OCI-LY1 (cell line): ENCODE data around the gene AHCYL1.
A peak's percentile ranks its signal among the peaks of the same experiment; 100 is the strongest.

ENCODE experiments used
- H2AFZ ChIP-seq: fragments of 200-600 bp; sonication (generic), shearing (Covaris generic); 2 replicates; pipeline ENCODE4 v1.6.0; 2014; ENCODE audit warnings: antibody characterized with exemption, mild to moderate bottlenecking, low read length
- H3F3A ChIP-seq: fragments of 200-600 bp; sonication (generic), shearing (Covaris generic); 2 replicates; pipeline ENCODE4 v1.6.0; 2014; ENCODE audit warnings: mild to moderate bottlenecking, antibody characterized with exemption, low read length, moderate library complexity; ENCODE audit not compliant: insufficient read depth
- H3K27ac ChIP-seq: fragments of 200-600 bp; sonication (generic); 2 replicates; pipeline ENCODE4 v1.5.1; 2014; ENCODE audit warnings: low read length, mixed run types, mild to moderate bottlenecking, low read depth; ENCODE audit not compliant: poor library complexity, severe bottlenecking
- H3K27me3 ChIP-seq: fragments of 200-600 bp; sonication (generic); 2 replicates; pipeline ENCODE4 v1.6.0; 2014; ENCODE audit warnings: antibody characterized with exemption, mild to moderate bottlenecking, low read length, moderate library complexity; ENCODE audit not compliant: insufficient read depth
- H3K36me3 ChIP-seq: fragments of 200-600 bp; sonication (generic); 2 replicates; pipeline ENCODE4 v1.6.1; 2014; ENCODE audit warnings: mild to moderate bottlenecking, antibody characterized with exemption, low read length, moderate library complexity, mixed read lengths; ENCODE audit not compliant: insufficient read depth
- H3K4me1 ChIP-seq: fragments of 200-600 bp; sonication (generic); 2 replicates; pipeline ENCODE4 v1.5.1; 2014; ENCODE audit warnings: mild to moderate bottlenecking, low read length, moderate library complexity; ENCODE audit not compliant: insufficient read depth, severe bottlenecking
- H3K4me2 ChIP-seq: fragments of 200-600 bp; sonication (generic), shearing (Covaris generic); 2 replicates; pipeline ENCODE4 v1.6.1; 2014; ENCODE audit warnings: low read length
- H3K4me3 ChIP-seq: fragments of 200-600 bp; sonication (generic); 2 replicates; pipeline ENCODE4 v1.5.1; 2014; ENCODE audit warnings: low read length, low read depth, mild to moderate bottlenecking, mixed read lengths; ENCODE audit not compliant: poor library complexity, severe bottlenecking
- H3K79me2 ChIP-seq: fragments of 200-600 bp; shearing (Covaris generic); 2 replicates; pipeline ENCODE4 v1.6.1; 2016; ENCODE audit warnings: mixed run types, low read length, mixed read lengths; ENCODE audit not compliant: insufficient read depth
- H3K9ac ChIP-seq: fragments of 200-600 bp; sonication (generic), shearing (Covaris generic); 2 replicates; pipeline ENCODE4 v1.6.1; 2014; ENCODE audit warnings: mild to moderate bottlenecking, low read length, mixed read lengths
- H3K9me2 ChIP-seq: fragments of 200-600 bp; sonication (generic), shearing (Covaris generic); 2 replicates; pipeline ENCODE4 v1.6.1; 2014; ENCODE audit warnings: low read depth, mild to moderate bottlenecking, low read length, mixed read lengths
- H3K9me3 ChIP-seq: fragments of 200-600 bp; shearing (Covaris generic); 2 replicates; pipeline ENCODE4 v1.6.1; 2014; ENCODE audit warnings: low read length, mixed read lengths
- H4K20me1 ChIP-seq: fragments of 200-600 bp; sonication (generic), shearing (Covaris generic); 2 replicates; pipeline ENCODE4 v1.6.0; 2016; ENCODE audit warnings: mild to moderate bottlenecking, low read length; ENCODE audit not compliant: insufficient read depth
- EZH2 ChIP-seq: fragments of 200-600 bp; sonication (generic), shearing (Covaris generic); IDR thresholded peaks from 2 replicates; pipeline ENCODE4 v1.8.0; 2017; ENCODE audit warnings: borderline replicate concordance, mixed run types, mild to moderate bottlenecking, antibody characterized with exemption, low read length, moderate library complexity, mixed read lengths
- TF ChIP-seq, protein P1 (sequence below): fragments of 200-600 bp; sonication (generic), shearing (Covaris generic); IDR thresholded peaks from 2 replicates; pipeline ENCODE4 v1.5.1; 2017; ENCODE audit warnings: mild to moderate bottlenecking, antibody characterized with exemption, low read length, moderate library complexity, mixed read lengths

AHCYL1 gene

DNA sequence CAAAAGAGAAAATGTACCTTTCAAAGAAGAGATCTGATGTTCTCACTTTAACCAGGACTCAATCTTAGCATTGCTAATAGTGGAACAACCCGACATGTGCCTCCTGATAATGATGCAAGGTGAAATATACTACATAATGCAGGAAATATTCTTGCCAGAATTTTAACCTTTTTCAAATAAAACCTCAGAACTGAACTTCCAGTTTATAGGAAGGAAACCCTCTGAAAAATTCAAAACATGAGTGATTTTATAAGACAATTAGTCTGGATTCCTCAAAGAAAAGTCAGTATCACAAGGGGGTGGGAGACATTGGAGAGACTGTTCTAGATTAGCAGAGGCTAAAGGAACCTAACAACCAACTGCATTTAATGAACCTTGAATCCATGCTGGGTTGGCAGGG, 18.1 kb downstream of the AHCYL1 start:
- no peaks in the 10 kb centered on the region for H4K20me1 ChIP-seq
- H3K9ac ChIP-seq: no peak overlapping the region
- H3K36me3 ChIP-seq: no peaks in the 10 kb centered on the region
- H2AFZ ChIP-seq: no peak overlapping the region
- TF ChIP-seq EZH2: no peak
- TF ChIP-seq, protein P1, sequence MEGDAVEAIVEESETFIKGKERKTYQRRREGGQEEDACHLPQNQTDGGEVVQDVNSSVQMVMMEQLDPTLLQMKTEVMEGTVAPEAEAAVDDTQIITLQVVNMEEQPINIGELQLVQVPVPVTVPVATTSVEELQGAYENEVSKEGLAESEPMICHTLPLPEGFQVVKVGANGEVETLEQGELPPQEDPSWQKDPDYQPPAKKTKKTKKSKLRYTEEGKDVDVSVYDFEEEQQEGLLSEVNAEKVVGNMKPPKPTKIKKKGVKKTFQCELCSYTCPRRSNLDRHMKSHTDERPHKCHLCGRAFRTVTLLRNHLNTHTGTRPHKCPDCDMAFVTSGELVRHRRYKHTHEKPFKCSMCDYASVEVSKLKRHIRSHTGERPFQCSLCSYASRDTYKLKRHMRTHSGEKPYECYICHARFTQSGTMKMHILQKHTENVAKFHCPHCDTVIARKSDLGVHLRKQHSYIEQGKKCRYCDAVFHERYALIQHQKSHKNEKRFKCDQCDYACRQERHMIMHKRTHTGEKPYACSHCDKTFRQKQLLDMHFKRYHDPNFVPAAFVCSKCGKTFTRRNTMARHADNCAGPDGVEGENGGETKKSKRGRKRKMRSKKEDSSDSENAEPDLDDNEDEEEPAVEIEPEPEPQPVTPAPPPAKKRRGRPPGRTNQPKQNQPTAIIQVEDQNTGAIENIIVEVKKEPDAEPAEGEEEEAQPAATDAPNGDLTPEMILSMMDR: no peak
- H3K27ac ChIP-seq: no peak overlapping the region
- H3F3A ChIP-seq: no peaks in the 10 kb centered on the region
- no peaks in the 10 kb centered on the region for H3K27me3 ChIP-seq
- peaks cover 45% of the 10 kb centered on the region for H3K4me1 ChIP-seq
- H3K9me3 ChIP-seq: no peaks in the 10 kb centered on the region
- no peaks in the 10 kb centered on the region for H3K9me2 ChIP-seq
- no peak overlapping the region for H3K4me3 ChIP-seq
- no peaks in the 10 kb centered on the region for H3K79me2 ChIP-seq
- H3K4me2 ChIP-seq: no peak overlapping the region

DNA sequence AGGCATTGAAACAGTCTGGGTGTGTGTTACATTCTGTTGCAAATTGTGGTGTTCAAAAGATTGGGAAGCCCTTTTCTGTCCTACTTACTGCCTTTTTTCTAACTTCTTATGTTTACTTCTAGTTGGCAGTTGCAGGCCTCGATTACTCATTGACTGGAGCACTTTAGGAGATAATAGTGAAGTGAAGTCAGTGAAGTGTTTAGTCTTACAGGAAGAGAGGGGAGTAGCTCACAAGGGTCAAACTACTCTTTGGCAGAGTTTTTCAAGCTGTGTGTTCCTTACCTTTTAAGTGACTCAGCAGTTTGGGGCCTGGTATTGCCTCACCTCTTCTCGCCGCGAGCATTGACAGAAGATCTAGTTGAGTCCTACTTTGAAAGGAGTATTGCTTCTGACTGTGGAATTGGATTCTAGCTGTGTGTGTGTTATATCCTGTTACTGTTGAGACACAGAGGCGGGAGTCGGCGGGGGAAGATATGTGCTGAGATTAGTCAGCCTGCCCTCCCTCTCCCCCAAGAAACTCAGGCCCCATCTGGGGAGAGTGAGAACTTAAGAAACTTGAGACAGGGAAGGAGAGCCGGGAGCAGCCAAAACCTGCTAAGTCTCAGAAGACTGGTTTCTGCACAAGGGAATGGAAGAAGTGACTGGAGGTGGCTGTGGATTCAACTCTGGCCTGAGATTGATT, 19.3 kb downstream of the AHCYL1 start:
- TF ChIP-seq, protein P1: no peak
- TF ChIP-seq EZH2: no peak
- H3K9me3 ChIP-seq: no peaks in the 10 kb centered on the region
- no peaks in the 10 kb centered on the region for H3K9me2 ChIP-seq
- no peak overlapping the region for H2AFZ ChIP-seq
- peaks cover 1% of the 10 kb centered on the region; the same call in 1 of the 2 replicates for H3K36me3 ChIP-seq
- H3K27me3 ChIP-seq: no peaks in the 10 kb centered on the region
- H3K79me2 ChIP-seq: no peaks in the 10 kb centered on the region
- H4K20me1 ChIP-seq: no peaks in the 10 kb centered on the region
- H3K4me3 ChIP-seq: peak overlapping the region; percentile 20
- peak overlapping the region; percentile 41 for H3K27ac ChIP-seq
- peaks cover 45% of the 10 kb centered on the region for H3K4me1 ChIP-seq
- peak overlapping the region; percentile 42 for H3K4me2 ChIP-seq
- peak overlapping the region; percentile 23; the same call in 1 of the 2 replicates for H3K9ac ChIP-seq
- no peaks in the 10 kb centered on the region for H3F3A ChIP-seq

DNA sequence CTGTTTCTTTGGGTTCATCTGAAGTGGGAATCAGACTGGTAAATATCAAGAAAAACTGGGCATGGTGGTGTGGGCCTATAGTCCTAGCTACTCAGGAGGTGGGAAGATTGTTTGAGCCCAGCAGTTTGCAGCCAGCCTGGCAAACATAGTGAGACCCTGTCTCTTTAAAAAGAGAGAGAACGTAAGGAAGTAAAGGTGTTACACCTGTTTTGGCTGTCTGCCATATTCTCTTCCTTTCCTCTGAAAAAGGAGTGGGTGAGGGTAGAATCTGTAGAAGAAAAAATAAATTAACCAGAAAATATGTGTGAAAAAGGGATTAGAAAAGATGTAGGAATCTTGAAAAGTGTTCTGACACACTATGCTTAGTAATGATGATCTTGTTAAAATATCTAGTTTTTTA, 20.0 kb downstream of the AHCYL1 start:
- no peaks in the 10 kb centered on the region for H3F3A ChIP-seq

More for the DNA sequence above, 20.0 kb downstream of the AHCYL1 start:
- Histone ChIP-seq H3K9ac (no peak overlapping the region), H3K4me3 (peak overlapping the region; percentile 20), H3K79me2 (no peaks in the 10 kb centered on the region), H3K27ac (no peak overlapping the region), H3K9me2 (no peaks in the 10 kb centered on the region), H2AFZ (no peak overlapping the region), H3K4me1 (peaks cover 45% of the 10 kb centered on the region), H3K4me2 (peak overlapping the region; percentile 42), H3K36me3 (peaks cover 8% of the 10 kb centered on the region; the same call in 1 of the 2 replicates), H3K9me3 (no peaks in the 10 kb centered on the region), H4K20me1 (no peaks in the 10 kb centered on the region), H3K27me3 (no peaks in the 10 kb centered on the region)
- TF ChIP-seq EZH2: no peak
- TF ChIP-seq, protein P1: no peak
